ENCODE results near the gene AOPEP.

DNA sequence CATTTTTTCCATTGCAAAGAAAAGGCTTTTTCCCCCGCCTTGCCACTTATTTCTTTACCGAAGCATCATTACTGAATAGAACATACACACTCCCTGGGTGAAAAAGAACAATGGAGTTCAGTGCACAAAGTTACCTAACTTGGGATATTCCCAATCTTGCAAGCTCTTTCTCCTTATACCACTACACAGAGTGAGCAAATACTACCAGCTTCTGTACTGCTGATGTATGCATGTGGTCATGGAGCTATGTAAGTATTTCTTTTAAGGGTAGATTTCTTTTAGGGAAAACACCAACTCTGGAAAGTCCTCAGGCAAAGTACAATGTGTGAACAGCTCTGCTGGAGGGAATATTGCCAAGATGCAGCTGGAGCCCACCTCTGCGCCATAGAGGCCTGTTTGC is 81.1 kb downstream of the AOPEP start:
- TF ChIP-seq, protein P1, sequence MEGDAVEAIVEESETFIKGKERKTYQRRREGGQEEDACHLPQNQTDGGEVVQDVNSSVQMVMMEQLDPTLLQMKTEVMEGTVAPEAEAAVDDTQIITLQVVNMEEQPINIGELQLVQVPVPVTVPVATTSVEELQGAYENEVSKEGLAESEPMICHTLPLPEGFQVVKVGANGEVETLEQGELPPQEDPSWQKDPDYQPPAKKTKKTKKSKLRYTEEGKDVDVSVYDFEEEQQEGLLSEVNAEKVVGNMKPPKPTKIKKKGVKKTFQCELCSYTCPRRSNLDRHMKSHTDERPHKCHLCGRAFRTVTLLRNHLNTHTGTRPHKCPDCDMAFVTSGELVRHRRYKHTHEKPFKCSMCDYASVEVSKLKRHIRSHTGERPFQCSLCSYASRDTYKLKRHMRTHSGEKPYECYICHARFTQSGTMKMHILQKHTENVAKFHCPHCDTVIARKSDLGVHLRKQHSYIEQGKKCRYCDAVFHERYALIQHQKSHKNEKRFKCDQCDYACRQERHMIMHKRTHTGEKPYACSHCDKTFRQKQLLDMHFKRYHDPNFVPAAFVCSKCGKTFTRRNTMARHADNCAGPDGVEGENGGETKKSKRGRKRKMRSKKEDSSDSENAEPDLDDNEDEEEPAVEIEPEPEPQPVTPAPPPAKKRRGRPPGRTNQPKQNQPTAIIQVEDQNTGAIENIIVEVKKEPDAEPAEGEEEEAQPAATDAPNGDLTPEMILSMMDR (IDR thresholded peaks at IDR 0.05) = no peak
- TF ChIP-seq POLR2AphosphoS5 (IDR thresholded peaks at IDR 0.05; ENCODE audit: insufficient read depth in 1 of 2, low read depth in 1 of 2) = no peak
- no peak for TF ChIP-seq POLR2A (IDR thresholded peaks at IDR 0.05)
